A549 treated with GW870086 at 1 μM for 4 hours (cell line): Measurements from ENCODE around the gene MINPP1. TPM values are rescaled to one million over a fixed set of nuclear protein-coding genes. Genes with fewer than 3 reads are reported as not detected.

Source experiments
- total RNA-seq: library from RNA; stranded (reverse); fragments of 200-300 nt; extraction: Qiagen RNA extraction; gene quantifications from 5 replicates; pipeline ENCODE4 v1.2.3, GENCODE V29; 2022; ENCODE audit warnings: low read depth

Gene MINPP1
- total RNA-seq: 19.8 to 28.0 TPM (median 25.7 TPM) in 5 replicates

DNA sequence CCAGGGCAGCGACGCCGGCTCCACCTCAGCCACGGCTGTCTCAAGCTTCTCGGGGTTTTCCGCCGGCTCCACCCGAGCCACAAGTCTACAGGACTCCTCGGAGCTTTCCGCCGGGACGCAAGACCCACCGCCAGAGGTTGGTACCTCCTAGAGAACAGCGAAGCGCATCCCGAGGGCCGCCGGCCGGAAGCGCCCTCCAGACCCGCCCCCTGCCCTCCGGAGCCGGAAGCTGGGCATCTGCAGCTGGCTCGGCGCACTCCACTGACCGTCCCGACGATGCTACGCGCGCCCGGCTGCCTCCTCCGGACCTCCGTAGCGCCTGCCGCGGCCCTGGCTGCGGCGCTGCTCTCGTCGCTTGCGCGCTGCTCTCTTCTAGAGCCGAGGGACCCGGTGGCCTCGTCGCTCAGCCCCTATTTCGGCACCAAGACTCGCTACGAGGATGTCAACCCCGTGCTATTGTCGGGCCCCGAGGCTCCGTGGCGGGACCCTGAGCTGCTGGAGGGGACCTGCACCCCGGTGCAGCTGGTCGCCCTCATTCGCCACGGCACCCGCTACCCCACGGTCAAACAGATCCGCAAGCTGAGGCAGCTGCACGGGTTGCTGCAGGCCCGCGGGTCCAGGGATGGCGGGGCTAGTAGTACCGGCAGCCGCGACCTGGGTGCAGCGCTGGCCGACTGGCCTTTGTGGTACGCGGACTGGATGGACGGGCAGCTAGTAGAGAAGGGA, at the start of gene MINPP1:
MINPP1 (plus strand) TSS at position 254 of the 726 bp plus-strand sequence; CDS start at position 277, 23 bp downstream.

Other genes with a start within 250 kb of the MINPP1 start
- gene NUTM2D, start 147.1 kb upstream of the MINPP1 start, total RNA-seq: 1.1 to 1.8 TPM (median 1.5 TPM) in 5 replicates
- 17.2 to 23.2 TPM (median 21.4 TPM) in 5 replicates for gene PAPSS2, start 155.0 kb downstream of the MINPP1 start, total RNA-seq